ENCODE measurements around the gene ALG12. TPM values are rescaled to one million over a fixed set of nuclear protein-coding genes. Genes with fewer than 3 reads are reported as not detected.
A peak's percentile ranks its signal among the peaks of the same experiment; 100 is the strongest.

ALG12 gene
- total and polyA plus RNA-seq, 2 of the 13 experiments (the other 11 are each of a cell fraction or from before 2014, with no cell fraction given) = 7.8 to 15.8 TPM

GRCh38 chr22:49966774-49967705 lies 48.8 kb upstream of the ALG12 start (continued):
- no peak for TF ChIP-seq ZNF792 (CRISPR knock-in tag; IDR thresholded peaks at IDR 0.05)
- no peak; the same call in 1 of the 2 replicates for TF ChIP-seq MIXL1 (CRISPR knock-in tag; IDR thresholded peaks at IDR 0.05)
- TF ChIP-seq CEBPB (IDR thresholded peaks at IDR 0.05; ENCODE audit: borderline replicate concordance, low read depth, low read length) = peak; percentile 88
- TF ChIP-seq MIER2 (CRISPR knock-in tag; IDR thresholded peaks at IDR 0.05) = no peak
- no peak for TF ChIP-seq ZKSCAN5 (CRISPR knock-in tag; IDR thresholded peaks at IDR 0.05)
- TF ChIP-seq FOXK2 (IDR thresholded peaks at IDR 0.05) = no peak
- no peak; the same call in 1 of the 2 replicates for TF ChIP-seq IKZF5 (CRISPR knock-in tag; IDR thresholded peaks at IDR 0.05)
- TF ChIP-seq ZNF207 (IDR thresholded peaks at IDR 0.05; ENCODE audit: borderline replicate concordance) = no peak
- 0 out of 2 replicates have a peak, but pooled peaks have one; percentile 48 for TF ChIP-seq ZNF766 (CRISPR knock-in tag; IDR thresholded peaks at IDR 0.05; ENCODE audit: borderline replicate concordance)
- no peak for TF ChIP-seq GMEB2 (CRISPR knock-in tag; IDR thresholded peaks at IDR 0.05; ENCODE audit: low read depth)
- no peak for TF ChIP-seq ATRX (CRISPR knock-in tag; IDR thresholded peaks at IDR 0.05; ENCODE audit: borderline replicate concordance)
- TF ChIP-seq ZNF446 (CRISPR knock-in tag; IDR thresholded peaks at IDR 0.05) = no peak
- peak; percentile 4; the same call in 1 of the 2 replicates for TF ChIP-seq ZBTB20 (CRISPR knock-in tag; IDR thresholded peaks at IDR 0.05; ENCODE audit: borderline replicate concordance, low read depth)
- no peak for TF ChIP-seq SP140L (CRISPR knock-in tag; IDR thresholded peaks at IDR 0.05; ENCODE audit: borderline replicate concordance)
- no peak for TF ChIP-seq ZNF75D (CRISPR knock-in tag; IDR thresholded peaks at IDR 0.05; ENCODE audit: borderline replicate concordance)
- no peak for TF ChIP-seq CREB1 (IDR thresholded peaks at IDR 0.05)
- no peak for TF ChIP-seq CREB1 (CRISPR knock-in tag; IDR thresholded peaks at IDR 0.05)
- TF ChIP-seq ZBTB33 (CRISPR knock-in tag; IDR thresholded peaks at IDR 0.05) = no peak
- no peak for TF ChIP-seq SMAD9 (CRISPR knock-in tag; IDR thresholded peaks at IDR 0.05)
- no peak for TF ChIP-seq E2F1 (CRISPR knock-in tag; IDR thresholded peaks at IDR 0.05)
- no peak for TF ChIP-seq ZNF362 (CRISPR knock-in tag; IDR thresholded peaks at IDR 0.05; ENCODE audit: borderline replicate concordance)
